ENCODE data around the gene PRKRA. TPM values are rescaled to one million over a fixed set of nuclear protein-coding genes. Genes with fewer than 3 reads are reported as not detected.
A peak's percentile ranks its signal among the peaks of the same experiment; 100 is the strongest.

The PRKRA gene
- total and polyA plus RNA-seq, 2 donors (not counting 1 experiment from before 2014, with no cell fraction given): 27.0 to 71.9 TPM

- no peak for TF ChIP-seq EZH2 (IDR thresholded peaks at IDR 0.05; ENCODE audit: borderline replicate concordance, insufficient read depth, low read depth, low read length, poor library complexity, severe bottlenecking)
- TF ChIP-seq CTCF (IDR thresholded peaks at IDR 0.05): no peak
- Histone ChIP-seq H3K4me2 (replicated peaks; ENCODE audit: low read depth, low read length, poor library complexity, severe bottlenecking) (peak overlapping the region; percentile 94), H3K4me1 (ENCODE audit: control insufficient read depth in 2 of 2, insufficient read depth in 2 of 2, low read length in 2 of 2) (peaks cover 30 to 32% of the 10 kb centered on the region in 2 donors), H2AFZ (ENCODE audit: insufficient read depth, low read depth, low read length, poor library complexity, severe bottlenecking) (peak overlapping the region; percentile 93), H3K79me2 (ENCODE audit: control insufficient read depth, insufficient read depth, low read length) (peaks cover 20% of the 10 kb centered on the region), H3K36me3 (replicated peaks in 1 of 2; ENCODE audit: control extremely low read depth in 1 of 2, control insufficient read depth in 1 of 2, extremely low read depth in 1 of 2, insufficient read depth in 2 of 2, low read length in 1 of 2) (no peaks in the 10 kb centered on the region), H3K27me3 (replicated peaks in 1 of 4; ENCODE audit: control extremely low read depth in 1 of 4, control insufficient read depth in 3 of 4, insufficient read depth in 4 of 4, low read length in 3 of 4) (no peaks in the 10 kb centered on the region), H4K20me1 (ENCODE audit: control insufficient read depth, insufficient read depth, low read length, poor library complexity, severe bottlenecking) (peaks cover 15% of the 10 kb centered on the region), H3K4me3 (ENCODE audit: control extremely low read depth in 1 of 5, extremely low read depth in 1 of 5, insufficient read depth in 1 of 5, low read depth in 2 of 5, low read length in 4 of 5) (peak overlapping the region; percentile 76 to 100 (median 98)), H3K27ac (ENCODE audit: low read length in 2 of 2) (peak overlapping the region; percentile 86 to 90), H3K9me3 (ENCODE audit: control extremely low read depth in 1 of 3, control insufficient read depth in 2 of 3, insufficient read depth in 1 of 3, low read length in 2 of 3) (no peaks in the 10 kb centered on the region), H3K9ac (ENCODE audit: low read length) (peak overlapping the region; percentile 92)
- H3K27me3 Mint-ChIP-seq: no peaks in the 10 kb centered on the region
- peaks cover 35% of the 10 kb centered on the region for H3K4me1 Mint-ChIP-seq
- intact Hi-C loops (cut with micrococcal nuclease): loop anchor here (1.0 to 2.0 kb wide), 3 partner anchors 26 to 64 kb away; partner anchors contain the start of genes PJVK and PRKRA
- POLR2A ChIA-PET: no interaction called here
- no peak for DNase-seq
- peak overlapping the region; percentile 98 for H3K4me3 Mint-ChIP-seq
- CTCF ChIA-PET: no interaction called here
- H3K27ac Mint-ChIP-seq: no peak overlapping the region
- WGBS (ENCODE audit: insufficient coverage): no CpG with 5 or more reads among the region's 3 CpGs
- H3K9me3 Mint-ChIP-seq (ENCODE audit: insufficient read depth): no peaks in the 10 kb centered on the region
- ATAC-seq (ENCODE audit: low read depth): no peak
Measured at GRCh38 chr2:178477443-178478129, 26.6 kb upstream of the PRKRA start.

- peaks cover 5% of the 10 kb centered on the region for H4K20me1 ChIP-seq (ENCODE audit: control insufficient read depth, insufficient read depth, low read length, poor library complexity, severe bottlenecking)
- no peak overlapping the region for H3K4me2 ChIP-seq (replicated peaks; ENCODE audit: low read depth, low read length, poor library complexity, severe bottlenecking)
- no peak overlapping the region for H3K27ac Mint-ChIP-seq
- no peak for DNase-seq
- peaks cover 9% of the 10 kb centered on the region for H3K79me2 ChIP-seq (ENCODE audit: control insufficient read depth, insufficient read depth, low read length)
- no peak for ATAC-seq (ENCODE audit: low read depth)
- H3K4me3 Mint-ChIP-seq: no peak overlapping the region
- H3K27me3 Mint-ChIP-seq: no peaks in the 10 kb centered on the region
- TF ChIP-seq CTCF (IDR thresholded peaks at IDR 0.05) (no peak), EZH2 (IDR thresholded peaks at IDR 0.05; ENCODE audit: borderline replicate concordance, insufficient read depth, low read depth, low read length, poor library complexity, severe bottlenecking) (no peak)
- H3K9me3 Mint-ChIP-seq (ENCODE audit: insufficient read depth): no peaks in the 10 kb centered on the region
- H2AFZ ChIP-seq (ENCODE audit: insufficient read depth, low read depth, low read length, poor library complexity, severe bottlenecking): no peak overlapping the region
- POLR2A ChIA-PET: no interaction called here
- no peaks in the 10 kb centered on the region for H3K9me3 ChIP-seq (ENCODE audit: control extremely low read depth in 1 of 3, control insufficient read depth in 2 of 3, insufficient read depth in 1 of 3, low read length in 2 of 3)
- no peaks in the 10 kb centered on the region for H3K36me3 ChIP-seq (replicated peaks in 1 of 2; ENCODE audit: control extremely low read depth in 1 of 2, control insufficient read depth in 1 of 2, extremely low read depth in 1 of 2, insufficient read depth in 2 of 2, low read length in 1 of 2)
- intact Hi-C loops (cut with micrococcal nuclease): no loop called here
- no peak overlapping the region for H3K9ac ChIP-seq (ENCODE audit: low read length)
- H3K4me3 ChIP-seq (ENCODE audit: control extremely low read depth in 1 of 5, extremely low read depth in 1 of 5, insufficient read depth in 1 of 5, low read depth in 2 of 5, low read length in 4 of 5): no peak overlapping the region
- peaks cover 19 to 22% of the 10 kb centered on the region in 2 donors for H3K4me1 ChIP-seq (ENCODE audit: control insufficient read depth in 2 of 2, insufficient read depth in 2 of 2, low read length in 2 of 2)
- no peaks in the 10 kb centered on the region for H3K27me3 ChIP-seq (replicated peaks in 1 of 4; ENCODE audit: control extremely low read depth in 1 of 4, control insufficient read depth in 3 of 4, insufficient read depth in 4 of 4, low read length in 3 of 4)
- H3K4me1 Mint-ChIP-seq: peaks cover 25% of the 10 kb centered on the region
- CTCF ChIA-PET: no interaction called here
- H3K27ac ChIP-seq (ENCODE audit: low read length in 2 of 2): no peak overlapping the region
Measured at GRCh38 chr2:178476477-178476876, 25.5 kb upstream of the PRKRA start.

Measured in B cell (primary cell).